IPS DF 19.7 (cell line): ENCODE results near the gene CNPPD1.

Experiments used
- DNase-seq: peaks from one replicate; pipeline ENCODE4 v3.0.0-alpha.2; 2013; ENCODE audit warnings: low read depth, low spot score

The CNPPD1 gene

DNA sequence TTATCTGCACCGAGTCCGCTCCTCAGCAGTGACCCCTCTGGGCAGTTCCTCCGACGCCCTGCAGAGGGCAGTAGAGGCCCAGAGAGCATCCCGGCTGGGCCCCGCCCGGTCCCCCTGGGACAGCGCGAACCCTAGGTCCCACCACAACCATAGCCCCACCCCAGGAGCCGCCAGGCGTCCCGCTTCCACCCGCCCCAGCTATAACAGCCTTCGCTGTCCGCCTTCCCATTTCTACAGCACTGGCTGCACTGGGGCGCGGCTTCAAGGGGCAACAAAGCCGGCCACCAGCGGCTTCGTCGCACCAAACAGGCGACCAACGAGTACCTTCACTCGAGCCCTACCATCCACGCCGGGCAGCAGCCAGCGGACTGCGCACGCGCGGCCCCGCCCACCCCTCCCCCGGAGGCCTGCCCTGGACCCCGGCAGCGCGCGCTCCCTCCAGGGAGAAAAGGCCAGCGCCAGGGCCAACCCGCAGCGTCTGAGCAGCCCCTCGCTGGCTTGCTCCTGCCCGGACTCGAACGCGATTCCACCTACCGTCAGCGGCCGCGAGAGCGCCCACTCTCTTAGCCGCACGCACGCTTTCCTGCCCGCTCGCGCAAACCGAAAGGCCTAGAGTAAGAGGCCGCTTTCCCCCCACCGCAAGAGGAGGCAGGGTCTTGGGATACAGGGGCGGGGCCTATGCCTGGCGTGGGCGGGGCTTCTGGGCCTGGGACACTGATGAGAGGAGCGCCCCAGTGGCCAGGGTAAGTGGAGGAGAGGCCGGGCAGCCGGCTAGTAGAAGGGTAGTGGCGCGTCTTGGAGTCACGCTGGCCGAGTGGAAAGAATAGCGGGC is 16.3 kb downstream of the CNPPD1 start, which contains the start of gene NHEJ1:
TSS of gene NHEJ1 (minus strand) at position 630 of the 832 bp plus-strand sequence. CDS start 2,453 bp downstream, outside the sequence.
- DNase-seq: no peak

DNA sequence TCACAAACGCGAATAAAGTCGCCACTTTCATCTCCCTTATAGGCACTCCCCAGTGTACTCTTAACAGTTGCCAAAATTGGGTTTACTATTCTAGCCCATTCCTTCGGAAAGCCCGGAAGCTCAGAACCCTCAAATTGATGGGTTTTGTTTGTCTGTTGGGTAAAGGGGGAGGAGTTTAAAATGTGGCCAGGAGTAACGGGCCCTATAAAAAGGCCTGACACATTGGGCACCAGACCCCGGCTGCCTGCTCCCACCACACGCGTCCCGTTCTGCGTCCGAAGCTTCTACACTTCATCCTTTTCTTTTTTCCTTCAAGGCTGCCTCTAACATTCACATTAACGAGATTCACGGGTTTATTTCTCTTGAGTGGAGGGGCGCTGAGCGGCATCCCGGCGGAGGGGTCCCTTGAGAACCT is 16.9 kb downstream of the CNPPD1 start:
- no peak for DNase-seq

DNA sequence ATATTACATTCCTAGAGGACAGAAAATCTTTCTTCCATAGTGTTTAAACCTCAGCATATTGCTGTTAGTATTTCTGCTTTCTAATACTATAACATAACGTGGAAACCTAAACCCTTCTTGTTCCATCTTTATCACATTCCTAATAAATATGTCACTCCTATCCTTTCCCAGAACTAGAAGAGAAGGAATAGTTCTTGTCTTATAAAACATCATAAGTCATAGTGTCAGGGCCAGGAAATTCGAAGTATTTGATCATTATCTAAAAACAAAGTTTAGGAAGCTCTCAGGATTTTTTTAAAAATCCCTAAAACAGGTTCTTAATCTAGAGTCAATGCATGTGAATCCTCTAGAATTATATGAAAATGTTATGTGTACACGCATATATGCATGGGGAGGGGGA is 18.1 kb downstream of the CNPPD1 start:
- DNase-seq: no peak

DNA sequence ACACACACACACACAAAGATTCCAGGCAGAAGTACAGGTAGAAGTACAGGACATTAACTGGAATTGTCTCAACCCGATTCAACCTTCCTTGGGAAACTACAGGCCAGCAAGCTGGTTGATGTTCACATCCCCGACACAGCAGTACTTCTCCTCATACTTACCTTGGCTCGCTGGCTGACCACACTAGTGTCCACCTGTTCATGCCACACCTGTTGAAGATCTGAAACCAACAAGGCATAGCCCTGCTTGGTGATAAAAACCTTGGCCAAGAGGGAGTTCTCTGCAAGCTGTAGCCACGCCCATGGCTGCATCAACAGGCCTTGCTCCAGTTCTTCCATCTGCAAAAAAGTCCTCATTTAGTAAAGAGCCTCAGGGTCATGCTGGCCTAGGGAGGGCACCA is 18.7 kb downstream of the CNPPD1 start:
- DNase-seq: no peak

DNA sequence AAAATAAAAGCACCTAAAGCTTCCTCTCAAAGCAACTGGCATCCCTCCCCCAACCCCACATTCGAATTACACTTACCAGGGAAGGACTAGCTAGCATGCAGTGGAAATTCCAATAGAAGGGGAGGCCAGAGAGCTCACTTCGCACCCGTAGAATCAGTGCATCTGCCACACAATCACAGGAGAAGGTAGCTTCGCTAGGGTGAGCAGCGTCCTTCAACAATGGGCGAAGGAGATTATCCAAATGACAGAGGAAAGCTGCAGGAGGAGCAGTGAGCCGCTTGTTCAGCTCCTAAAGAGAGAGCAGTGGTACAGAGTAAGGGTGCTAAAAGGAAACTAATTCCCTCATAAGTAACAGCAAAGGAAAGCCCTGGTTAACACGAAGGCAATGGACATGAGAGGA is 19.3 kb downstream of the CNPPD1 start:
- DNase-seq: no peak

DNA sequence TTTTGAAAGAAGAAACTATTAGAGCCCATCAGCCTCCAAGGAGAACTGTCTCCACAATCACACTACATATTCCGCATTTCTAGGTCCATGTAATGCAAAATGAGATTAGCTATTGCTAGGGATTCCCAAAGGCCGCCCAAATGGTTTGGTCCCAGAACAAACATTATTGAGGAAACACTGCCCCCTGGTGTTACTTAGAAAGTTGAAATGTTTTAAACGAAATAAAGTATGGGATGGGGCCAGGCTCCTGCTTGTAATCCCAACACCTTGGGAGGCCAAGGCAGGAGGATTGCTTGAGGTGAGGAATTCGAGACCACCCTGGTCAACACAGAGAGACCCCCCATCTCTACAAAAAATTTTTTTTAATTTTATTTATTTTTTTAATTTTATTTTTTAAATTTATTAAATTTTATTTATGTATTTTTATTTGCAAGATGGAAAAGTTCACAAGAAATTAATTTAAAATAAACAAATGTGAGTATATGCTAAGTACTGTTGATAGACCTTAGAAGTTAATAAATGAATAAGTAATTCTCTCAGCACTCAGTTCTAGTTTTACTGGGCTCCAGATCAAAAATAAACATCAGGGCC is 21.6 kb downstream of the CNPPD1 start:
- DNase-seq: no peak

DNA sequence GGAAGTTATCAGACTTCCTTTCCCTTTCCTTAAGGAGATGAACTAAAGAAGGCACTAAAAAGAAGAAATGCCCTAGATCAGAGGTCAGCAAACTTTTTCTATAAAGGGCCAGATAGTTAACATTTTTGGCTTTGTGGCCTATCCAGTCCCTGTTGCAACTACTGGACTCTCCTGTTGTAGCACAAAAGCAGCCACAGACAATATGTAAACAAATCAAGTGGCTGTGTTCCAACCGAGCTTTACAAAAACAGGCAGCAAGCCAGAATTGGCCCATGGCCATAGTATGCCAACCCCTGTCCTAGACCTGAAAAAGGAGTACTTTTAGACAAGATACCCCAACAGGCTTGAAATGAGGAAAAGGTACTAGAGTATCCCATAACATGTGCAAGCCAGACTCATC is 27.1 kb downstream of the CNPPD1 start:
- DNase-seq: no peak

DNA sequence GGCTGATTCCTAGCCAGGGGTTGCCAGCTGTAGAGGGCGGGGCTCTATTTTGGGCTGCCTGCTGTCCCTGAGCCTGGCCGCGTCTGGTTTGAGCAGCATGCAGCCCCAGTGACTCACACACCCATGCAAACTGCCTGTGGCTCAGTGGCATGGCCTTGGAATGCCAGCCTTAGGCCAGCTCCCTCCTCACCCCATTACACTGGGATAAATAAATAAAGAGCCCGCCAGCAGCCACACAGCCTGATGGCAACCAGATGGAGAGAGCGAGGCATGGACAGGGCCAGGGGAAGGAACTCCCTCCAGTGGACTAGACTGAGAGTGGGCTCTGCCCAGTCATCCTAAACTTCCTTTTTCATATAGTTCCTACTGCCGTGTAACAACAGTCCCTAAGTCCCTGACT is 34.4 kb downstream of the CNPPD1 start:
- DNase-seq: no peak

DNA sequence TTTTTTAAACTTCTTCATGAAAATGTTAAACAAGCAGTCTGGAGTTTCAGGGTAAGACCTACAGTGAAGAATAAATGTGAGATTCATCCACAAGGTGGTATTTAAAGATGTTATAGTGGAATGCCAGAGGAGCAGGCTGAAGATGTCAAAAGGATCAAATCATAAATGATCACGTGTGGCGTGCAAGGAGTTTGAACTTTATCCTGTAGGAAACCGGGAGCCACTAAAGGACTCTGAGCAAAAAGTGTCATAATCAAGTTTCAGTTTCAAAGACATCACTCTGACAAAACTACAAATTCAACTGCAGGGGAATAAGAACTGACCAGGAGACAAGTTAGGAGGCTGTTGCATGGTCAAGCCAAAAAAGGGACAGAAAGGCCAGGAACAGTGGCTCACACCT is 36.0 kb downstream of the CNPPD1 start:
- DNase-seq: no peak

DNA sequence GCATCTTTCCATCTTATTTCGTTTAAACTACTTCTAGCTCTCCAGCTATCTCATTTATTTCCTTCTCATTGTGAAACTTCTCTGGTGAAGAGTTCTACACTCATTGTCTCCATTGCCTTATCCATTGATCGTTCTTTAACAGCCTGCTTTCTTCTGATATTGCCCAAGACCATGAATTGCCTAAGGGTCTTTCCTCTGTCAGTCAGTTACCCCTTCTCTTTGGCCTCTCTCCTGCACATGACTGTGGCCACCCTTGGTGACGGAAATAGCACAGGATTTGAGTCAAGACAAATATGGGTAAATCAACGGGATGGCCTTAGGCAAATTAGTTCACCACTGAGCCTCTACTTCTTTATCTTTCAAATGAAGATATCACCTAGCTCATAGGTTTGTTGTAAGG is 42.7 kb downstream of the CNPPD1 start:
- DNase-seq: no peak

DNA sequence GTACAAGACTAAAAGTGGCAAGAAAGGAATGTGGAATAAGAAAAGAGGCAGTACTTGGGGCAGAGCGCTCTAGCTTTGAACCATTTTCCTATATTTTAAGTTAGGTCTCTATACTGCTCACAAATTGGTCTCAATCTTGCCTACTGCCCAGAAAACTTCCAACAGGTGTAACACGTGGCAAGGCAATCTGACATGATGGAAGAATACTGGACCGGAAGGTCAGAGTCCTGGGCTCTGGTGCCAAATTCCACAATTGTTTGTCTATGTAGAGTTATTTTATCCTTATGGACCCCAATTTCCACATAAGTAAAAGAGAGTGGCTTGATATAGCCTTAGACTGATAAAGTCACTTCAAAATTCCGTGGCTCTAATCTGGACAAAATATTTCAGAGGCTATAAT is 45.0 kb downstream of the CNPPD1 start:
- DNase-seq: no peak

DNA sequence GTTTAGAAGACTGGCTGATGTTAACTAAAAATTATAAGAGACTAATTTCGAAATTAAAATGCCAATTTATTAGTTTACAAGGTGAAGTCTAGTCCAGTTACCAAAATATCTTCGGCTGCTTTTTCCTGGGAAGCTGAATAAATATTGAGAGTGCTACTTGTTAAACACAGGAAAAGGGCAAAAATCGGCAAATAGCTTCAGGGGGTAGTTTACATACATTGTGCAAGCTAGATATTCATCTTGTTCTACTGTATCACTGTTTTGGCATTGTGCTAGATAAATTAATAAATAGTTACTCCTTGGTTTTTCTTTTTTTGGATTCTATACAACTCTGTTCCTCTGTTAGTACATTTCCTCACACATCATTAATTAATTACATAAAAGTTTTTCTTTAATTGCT is 45.4 kb downstream of the CNPPD1 start:
- DNase-seq: no peak

DNA sequence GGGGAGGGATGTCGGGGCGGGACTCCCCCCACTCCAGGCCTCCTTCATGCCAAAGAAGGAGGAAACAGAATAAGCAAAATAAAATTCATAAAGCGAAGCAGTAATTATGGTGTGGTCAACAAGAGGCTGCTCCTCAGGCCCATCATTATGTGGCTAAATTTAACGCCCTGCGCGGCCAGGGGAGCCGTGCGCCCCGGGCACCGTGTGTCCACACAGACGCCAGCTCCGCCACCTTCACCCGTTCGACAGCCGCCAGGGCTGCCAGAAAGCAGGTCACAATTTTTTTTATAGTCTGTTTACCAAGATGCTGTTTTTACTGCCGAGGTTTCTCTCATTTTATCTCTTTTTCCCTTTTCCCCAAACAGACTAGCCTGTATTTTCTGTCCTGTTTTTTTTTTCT is 47.1 kb downstream of the CNPPD1 start:
- DNase-seq: no peak

DNA sequence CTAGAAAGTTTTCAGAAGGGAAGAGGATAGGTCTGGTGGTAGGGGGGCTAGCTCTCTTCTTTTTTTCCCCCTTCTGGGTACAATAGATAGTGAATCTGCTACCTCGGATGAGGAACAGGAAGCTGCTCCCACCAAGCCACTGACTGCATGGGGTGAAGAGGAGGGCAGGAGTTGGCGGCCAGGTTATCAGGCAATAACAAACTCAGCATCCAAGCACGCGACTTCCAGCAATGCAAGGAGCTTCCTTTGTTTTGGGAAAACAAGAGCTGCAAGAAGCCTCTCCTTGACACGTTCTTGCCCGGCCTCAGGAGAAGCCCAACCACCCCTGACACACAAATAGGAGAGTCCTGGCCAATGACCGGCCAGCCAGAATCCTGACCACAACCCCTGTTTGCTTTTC is 48.3 kb downstream of the CNPPD1 start:
- no peak for DNase-seq

DNA sequence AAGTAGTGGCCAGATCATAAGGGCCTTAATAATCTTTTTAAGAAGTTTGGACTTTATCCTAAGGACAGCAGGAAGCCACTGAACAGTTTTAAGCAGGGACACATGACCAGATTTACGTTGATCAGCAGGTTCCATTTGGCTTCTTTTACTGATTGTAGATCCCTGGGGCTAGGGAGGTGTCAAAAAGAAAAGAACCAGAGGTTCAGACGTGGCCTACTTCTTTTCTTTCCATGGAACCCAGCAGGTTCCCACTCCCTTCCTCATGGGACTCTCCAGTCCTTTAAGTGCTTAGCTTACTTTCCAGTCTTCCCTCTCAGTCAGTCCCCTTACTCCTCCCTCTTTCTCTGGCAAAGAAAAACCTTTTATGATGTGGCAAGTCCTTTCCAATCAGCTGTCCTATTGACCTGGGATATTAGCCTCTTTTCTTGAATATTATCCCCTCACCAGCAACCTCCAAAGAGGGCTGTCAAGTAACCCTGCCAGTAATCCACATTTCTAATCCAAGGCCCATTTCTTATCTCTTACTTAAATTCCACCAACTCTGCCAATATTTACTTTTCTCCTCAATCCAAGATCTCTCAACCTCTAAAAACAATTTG is 49.6 kb downstream of the CNPPD1 start:
- DNase-seq: no peak

DNA sequence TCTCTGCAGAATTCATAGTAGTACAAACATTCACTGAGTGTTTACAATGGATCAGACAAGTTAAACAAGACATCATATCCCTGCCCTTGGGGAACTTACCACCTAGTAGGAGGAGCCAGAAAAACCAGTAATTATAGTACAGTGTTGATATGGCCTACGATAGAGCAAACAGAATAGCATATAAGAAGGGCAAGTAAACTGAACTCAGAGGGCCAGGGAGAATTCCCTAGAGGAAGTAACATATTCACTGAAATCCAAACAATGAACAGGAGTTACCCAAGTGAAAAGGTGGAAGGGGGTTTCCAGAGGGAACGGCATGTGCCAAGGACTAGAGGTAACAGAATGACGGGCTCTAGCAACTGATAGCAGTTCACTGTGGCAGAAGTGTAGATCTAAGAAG is 50.2 kb downstream of the CNPPD1 start:
- DNase-seq: no peak

DNA sequence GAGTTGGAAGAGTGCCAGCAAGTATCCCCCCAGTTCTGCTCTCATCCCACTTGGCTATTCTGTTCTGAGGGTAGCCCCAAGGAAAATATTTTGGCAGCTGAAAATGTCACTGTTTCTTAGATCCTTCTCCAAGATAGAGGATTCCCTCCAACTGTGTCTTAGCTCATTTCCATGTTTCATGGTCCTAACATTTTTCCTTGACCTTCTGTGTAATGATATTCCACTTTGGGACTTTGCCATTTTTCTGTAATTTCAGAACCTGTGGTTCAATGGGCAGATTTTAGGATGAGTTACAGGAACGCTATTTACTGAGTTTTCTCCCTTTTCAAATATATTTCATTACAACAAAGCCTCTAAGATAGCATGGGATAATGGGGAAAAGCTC is 50.8 kb downstream of the CNPPD1 start:
- no peak for DNase-seq

DNA sequence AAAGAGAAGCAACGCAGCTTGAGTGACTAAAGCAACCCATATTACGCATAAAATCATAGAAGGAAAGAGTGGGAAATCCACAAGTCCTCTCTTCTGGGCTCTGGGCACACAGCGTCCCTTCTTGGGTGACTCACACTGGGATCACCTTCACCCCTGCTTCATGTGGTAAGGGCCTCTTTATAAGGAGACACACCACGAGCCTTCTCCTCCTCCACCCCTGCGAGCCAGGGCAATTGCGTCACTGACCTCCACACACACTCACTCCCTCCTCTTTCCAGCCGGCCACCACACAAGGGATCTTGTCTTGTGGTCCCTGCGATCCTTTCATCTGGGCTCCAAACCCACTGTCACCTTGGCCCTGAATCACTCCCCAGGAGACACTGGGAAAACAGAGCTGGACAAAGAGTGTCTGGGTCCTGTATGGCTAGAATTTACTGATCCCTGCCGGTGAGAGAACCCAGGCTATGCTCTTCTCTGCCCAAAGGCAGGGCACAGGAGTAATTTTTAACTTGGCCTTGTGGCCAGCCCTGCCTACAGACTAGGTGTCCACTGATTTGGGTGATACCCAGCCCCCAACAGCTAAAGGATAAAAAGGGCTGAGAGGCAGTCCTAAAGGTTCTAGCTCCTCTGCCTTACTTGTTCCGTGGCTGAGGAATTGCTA is 51.4 kb downstream of the CNPPD1 start:
- no peak for DNase-seq

DNA sequence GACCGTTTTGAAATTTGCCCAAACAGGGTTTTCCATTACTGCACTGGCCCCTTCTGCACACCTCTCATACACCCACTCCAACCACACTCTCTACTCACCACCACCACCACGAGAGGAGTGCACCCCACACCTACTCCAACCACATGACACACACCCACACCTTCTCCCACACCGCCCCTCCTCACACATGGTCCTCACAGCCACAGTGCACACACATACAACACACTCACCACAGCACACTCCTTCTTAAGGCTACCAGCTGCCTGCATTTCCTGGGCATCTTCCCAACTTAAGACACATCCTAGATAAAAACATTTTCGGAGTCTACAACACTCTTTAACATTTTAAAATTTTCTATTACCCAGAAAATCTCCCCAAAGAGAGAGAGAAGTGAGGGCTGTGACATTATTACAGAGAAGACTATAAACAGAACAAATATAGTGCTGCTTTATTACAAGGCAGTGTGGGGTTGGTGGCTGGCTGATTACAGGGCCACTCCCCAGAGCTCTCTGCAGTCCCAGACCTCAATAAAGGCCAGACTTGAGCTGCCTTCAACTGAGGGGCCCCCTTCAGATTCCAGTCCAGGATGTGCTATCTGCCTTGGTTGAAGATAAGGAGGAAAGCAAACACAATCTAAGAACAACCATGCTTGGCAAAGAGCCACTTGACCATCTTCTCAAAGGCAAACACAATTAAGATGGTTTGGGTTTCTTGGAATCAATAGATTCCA is 52.2 kb downstream of the CNPPD1 start:
- DNase-seq: no peak

DNA sequence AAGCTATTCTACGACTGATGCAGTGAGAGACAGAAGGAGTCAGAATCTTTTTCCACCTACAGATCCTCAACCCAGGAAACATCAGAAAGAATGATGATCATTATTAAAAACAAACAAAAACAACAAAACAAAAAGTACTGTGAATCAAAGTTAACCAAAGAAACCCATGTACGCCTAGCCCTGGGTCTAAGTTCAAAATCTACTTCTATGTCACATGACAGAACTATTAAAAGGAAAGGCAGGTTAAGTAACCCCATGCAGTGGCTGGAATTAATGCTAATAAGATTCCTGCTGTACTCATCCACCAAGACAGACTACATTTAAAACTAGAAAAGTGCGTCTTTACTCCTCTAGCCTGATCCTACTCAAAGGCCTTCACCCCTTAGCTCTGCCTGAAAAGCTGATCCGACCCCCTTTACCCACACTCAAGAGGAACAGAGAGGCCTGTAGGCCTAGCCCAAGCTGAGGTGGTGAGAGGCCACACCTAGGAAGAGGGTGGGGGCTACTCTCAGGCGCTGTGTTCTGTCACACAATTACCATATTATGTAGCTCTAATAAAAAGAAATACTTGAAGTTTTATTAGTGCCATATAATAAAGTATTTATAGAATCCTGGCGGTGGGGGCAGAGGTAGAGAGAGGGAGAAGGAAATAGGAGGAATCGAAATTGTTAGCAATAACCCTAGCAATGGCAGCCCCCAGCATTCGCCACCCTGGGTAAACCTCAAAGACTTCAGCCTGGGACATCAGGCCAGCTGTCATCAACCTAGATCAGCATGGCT is 53.2 kb downstream of the CNPPD1 start:
- no peak for DNase-seq
